ENCODE measurements around the gene EFR3B. TPM values are rescaled to one million over a fixed set of nuclear protein-coding genes. Genes with fewer than 3 reads are reported as not detected.
A peak's percentile ranks its signal among the peaks of the same experiment; 100 is the strongest.

EFR3B gene
- total RNA-seq, 4 donors from 2014 or later: 0.40 to 1.2 (median 0.65) TPM

GRCh38 chr2:25036221-25036559 is 5.7 kb upstream of the EFR3B start:
- no peaks in the 10 kb centered on the region for H3K36me3 ChIP-seq
- no peak overlapping the region for H3K4me3 ChIP-seq
- peaks cover 0 to under 1% (median under 1%) of the 10 kb centered on the region in 4 donors for H3K4me1 ChIP-seq
- H3K27me3 ChIP-seq: no peaks in the 10 kb centered on the region
- TF ChIP-seq CTCF (IDR thresholded peaks at IDR 0.05) (no peak), POLR2A (IDR thresholded peaks at IDR 0.05) (no peak)
- DNase-seq: no peak
- H3K9me3 ChIP-seq: no peaks in the 10 kb centered on the region
- H3K27ac ChIP-seq: no peak overlapping the region

- Histone ChIP-seq H3K4me1 (peaks cover 0 to 20% (median 13%) of the 10 kb centered on the region in 4 donors), H3K36me3 (no peaks in the 10 kb centered on the region), H3K27me3 (no peaks in the 10 kb centered on the region), H3K9me3 (no peaks in the 10 kb centered on the region), H3K27ac (no peak overlapping the region), H3K4me3 (no peak overlapping the region)
- TF ChIP-seq CTCF (IDR thresholded peaks at IDR 0.05) (no peak), POLR2A (IDR thresholded peaks at IDR 0.05) (no peak)
- no peak for DNase-seq
Observed at GRCh38 chr2:25039126-25039525, 2.8 kb upstream of the EFR3B start.

GRCh38 chr2:25041307-25041927 is 459 bp upstream of the EFR3B start:
- H3K4me1 ChIP-seq: peaks cover 0 to 20% (median 13%) of the 10 kb centered on the region in 4 donors
- peak overlapping the region in 3 of 4 donors; percentile 25 to 66 (median 32) for H3K27ac ChIP-seq
- H3K9me3 ChIP-seq: no peaks in the 10 kb centered on the region
- no peaks in the 10 kb centered on the region for H3K27me3 ChIP-seq
- no peaks in the 10 kb centered on the region for H3K36me3 ChIP-seq
- DNase-seq: peak; percentile 34 to 70 (median 66)
- peak overlapping the region; percentile 61 to 96 (median 68) for H3K4me3 ChIP-seq
- TF ChIP-seq CTCF (IDR thresholded peaks at IDR 0.05) (peak in 3 of 6 experiments; percentile 42 to 47 (median 46)), POLR2A (IDR thresholded peaks at IDR 0.05) (no peak)

GRCh38 chr2:25042321-25043240 is 705 bp downstream of the EFR3B start:
- peak in 2 of 3 donors; percentile 48 to 60 for DNase-seq
- TF ChIP-seq CTCF (IDR thresholded peaks at IDR 0.05) (no peak), POLR2A (IDR thresholded peaks at IDR 0.05) (no peak)
- Histone ChIP-seq H3K4me1 (peaks cover 0 to 20% (median 13%) of the 10 kb centered on the region in 4 donors), H3K36me3 (no peaks in the 10 kb centered on the region), H3K9me3 (no peaks in the 10 kb centered on the region), H3K27ac (peak overlapping the region in 3 of 4 donors; percentile 35 to 66 (median 60)), H3K27me3 (no peaks in the 10 kb centered on the region), H3K4me3 (peak overlapping the region; percentile 61 to 96 (median 68))

- TF ChIP-seq CTCF (IDR thresholded peaks at IDR 0.05) (no peak), POLR2A (IDR thresholded peaks at IDR 0.05) (no peak)
- H3K36me3 ChIP-seq: no peaks in the 10 kb centered on the region
Observed at GRCh38 chr2:25043241-25043867, 1.5 kb downstream of the EFR3B start.

More at GRCh38 chr2:25043241-25043867, 1.5 kb downstream of the EFR3B start:
- Histone ChIP-seq H3K9me3 (no peaks in the 10 kb centered on the region), H3K4me1 (peaks cover 0 to 20% (median 13%) of the 10 kb centered on the region in 4 donors), H3K27me3 (no peaks in the 10 kb centered on the region), H3K4me3 (peak overlapping the region in 3 of 4 donors; percentile 61 to 96 (median 69)), H3K27ac (no peak overlapping the region)
- no peak for DNase-seq
